22Rv1 (cell line): ENCODE results near the gene BMPER.

Experiments
- H3K27ac ChIP-seq: fragments of 450-650 bp; 2 replicates; pipeline ENCODE4 v1.5.1; 2017
- CTCF ChIP-seq: fragments of 450-650 bp; IDR thresholded peaks from 2 replicates; pipeline ENCODE4 v1.5.1; 2017; ENCODE audit warnings: mild to moderate bottlenecking
- ZFX ChIP-seq: fragments of 450-650 bp; IDR thresholded peaks from 2 replicates; pipeline ENCODE4 v1.6.1; 2017; ENCODE audit warnings: antibody characterized with exemption, borderline replicate concordance

The BMPER gene

GRCh38 chr7:34135924-34136323, 230.6 kb downstream of the BMPER start:
- H3K27ac ChIP-seq: no peak overlapping the region
- TF ChIP-seq ZFX (no peak), CTCF (no peak)

GRCh38 chr7:34136698-34137097, 231.4 kb downstream of the BMPER start:
- H3K27ac ChIP-seq: no peak overlapping the region
- TF ChIP-seq CTCF: no peak
- no peak for TF ChIP-seq ZFX

GRCh38 chr7:34137176-34137575, 231.8 kb downstream of the BMPER start:
- no peak overlapping the region for H3K27ac ChIP-seq
- no peak for TF ChIP-seq ZFX
- no peak for TF ChIP-seq CTCF

GRCh38 chr7:34138483-34138882, 233.1 kb downstream of the BMPER start:
- H3K27ac ChIP-seq: no peak overlapping the region
- TF ChIP-seq CTCF: no peak
- TF ChIP-seq ZFX: no peak

GRCh38 chr7:34139086-34139485, 233.7 kb downstream of the BMPER start:
- TF ChIP-seq ZFX (no peak), CTCF (no peak)

GRCh38 chr7:34140066-34140465, 234.7 kb downstream of the BMPER start:
- no peak for TF ChIP-seq CTCF
- TF ChIP-seq ZFX: no peak
- H3K27ac ChIP-seq: no peak overlapping the region

More at GRCh38 chr7:34139086-34139485, 233.7 kb downstream of the BMPER start:
- H3K27ac ChIP-seq: no peak overlapping the region

GRCh38 chr7:34143402-34143801, 238.1 kb downstream of the BMPER start:
- TF ChIP-seq ZFX (no peak), CTCF (no peak)
- no peak overlapping the region for H3K27ac ChIP-seq
